ENCODE measurements around the gene ARHGEF3.

Gene ARHGEF3

DNA sequence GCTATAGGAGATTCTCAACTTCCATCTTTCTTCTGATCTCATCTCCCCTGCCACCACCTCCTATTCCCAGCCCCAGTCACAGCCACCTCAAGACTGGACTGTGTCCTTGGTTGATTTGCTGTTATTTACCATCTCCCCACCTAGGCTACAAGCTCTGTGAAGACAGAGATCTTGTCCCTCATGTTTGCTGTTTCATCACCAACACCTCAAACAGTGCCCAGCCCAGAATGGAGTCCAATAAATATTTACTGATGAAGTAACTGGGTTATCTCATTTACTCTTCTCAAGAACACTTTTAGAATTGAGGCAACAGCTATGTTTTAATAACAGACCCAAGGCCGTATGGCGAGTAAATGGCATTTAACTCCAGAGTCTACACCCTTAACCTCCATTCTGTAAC lies 29.1 kb upstream of the ARHGEF3 start:
- H3K4me3 ChIP-seq (ENCODE audit: low read length): no peak overlapping the region
- TF ChIP-seq, protein P1, sequence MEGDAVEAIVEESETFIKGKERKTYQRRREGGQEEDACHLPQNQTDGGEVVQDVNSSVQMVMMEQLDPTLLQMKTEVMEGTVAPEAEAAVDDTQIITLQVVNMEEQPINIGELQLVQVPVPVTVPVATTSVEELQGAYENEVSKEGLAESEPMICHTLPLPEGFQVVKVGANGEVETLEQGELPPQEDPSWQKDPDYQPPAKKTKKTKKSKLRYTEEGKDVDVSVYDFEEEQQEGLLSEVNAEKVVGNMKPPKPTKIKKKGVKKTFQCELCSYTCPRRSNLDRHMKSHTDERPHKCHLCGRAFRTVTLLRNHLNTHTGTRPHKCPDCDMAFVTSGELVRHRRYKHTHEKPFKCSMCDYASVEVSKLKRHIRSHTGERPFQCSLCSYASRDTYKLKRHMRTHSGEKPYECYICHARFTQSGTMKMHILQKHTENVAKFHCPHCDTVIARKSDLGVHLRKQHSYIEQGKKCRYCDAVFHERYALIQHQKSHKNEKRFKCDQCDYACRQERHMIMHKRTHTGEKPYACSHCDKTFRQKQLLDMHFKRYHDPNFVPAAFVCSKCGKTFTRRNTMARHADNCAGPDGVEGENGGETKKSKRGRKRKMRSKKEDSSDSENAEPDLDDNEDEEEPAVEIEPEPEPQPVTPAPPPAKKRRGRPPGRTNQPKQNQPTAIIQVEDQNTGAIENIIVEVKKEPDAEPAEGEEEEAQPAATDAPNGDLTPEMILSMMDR (conservative IDR thresholded peaks at IDR 0.05; ENCODE audit: low read length): no peak
- no peak for DNase-seq (ENCODE audit: low read depth)

DNA sequence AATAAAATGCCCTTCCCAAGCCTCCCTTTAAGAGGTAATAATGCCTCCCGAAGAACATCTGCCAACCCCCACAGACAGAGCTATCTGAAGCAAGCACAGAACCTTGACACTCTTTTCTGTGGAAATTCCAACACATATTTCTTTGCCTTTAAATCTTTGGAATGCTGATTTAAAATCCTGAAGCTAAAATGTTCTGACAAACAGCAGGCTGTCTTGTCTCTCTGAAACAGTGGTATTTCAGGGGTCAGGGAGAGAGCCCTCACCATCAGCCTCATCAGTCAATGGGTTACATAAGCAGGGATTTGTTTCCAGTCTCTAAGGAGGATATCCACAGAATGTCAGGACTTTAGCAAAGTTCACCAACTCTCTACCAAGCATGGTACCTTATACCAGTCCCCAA lies 27.8 kb upstream of the ARHGEF3 start:
- DNase-seq (ENCODE audit: low read depth): no peak
- H3K4me3 ChIP-seq (ENCODE audit: low read length): no peak overlapping the region
- TF ChIP-seq, protein P1 (conservative IDR thresholded peaks at IDR 0.05; ENCODE audit: low read length): no peak

DNA sequence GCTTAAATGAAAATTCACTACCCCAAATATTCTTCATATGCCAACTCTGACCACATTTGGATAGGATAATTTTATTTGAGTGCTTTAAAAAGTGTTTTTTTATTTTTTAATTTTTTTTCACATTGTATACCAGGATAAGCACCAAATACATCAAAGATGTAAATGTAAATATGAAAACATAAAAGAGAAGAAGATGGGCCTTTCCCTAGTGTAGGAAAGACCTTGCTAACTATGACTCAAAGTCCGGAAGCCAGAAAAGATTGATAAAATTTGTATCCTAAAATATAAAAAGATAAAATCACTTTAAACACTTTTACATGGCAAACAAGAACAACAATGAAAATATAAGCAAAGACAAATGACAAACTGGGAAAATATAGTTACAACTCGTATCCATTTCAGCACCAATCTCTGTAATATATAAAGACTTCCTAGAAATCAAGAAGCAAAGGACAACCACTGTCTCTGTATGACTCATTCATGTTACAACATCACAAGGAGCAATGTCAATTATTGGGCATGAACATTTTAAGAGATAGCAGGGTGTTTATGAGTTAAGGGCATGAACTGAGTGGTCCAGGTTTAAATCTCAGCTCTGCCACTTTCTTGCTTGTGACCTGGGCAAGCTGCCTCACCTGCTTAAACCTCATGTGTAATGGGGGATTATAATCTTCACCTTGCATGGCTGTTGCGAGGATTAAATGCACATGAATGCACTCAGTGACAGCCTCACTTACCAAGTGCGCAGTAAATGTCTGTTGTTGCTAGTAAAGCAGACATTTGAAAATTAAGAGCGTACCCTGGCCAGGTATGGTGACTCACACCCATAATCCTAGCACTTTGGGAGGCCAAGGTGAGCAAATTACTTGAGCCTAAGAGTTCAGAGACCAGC lies 25.3 kb upstream of the ARHGEF3 start:
- no peak for DNase-seq (ENCODE audit: low read depth)
- TF ChIP-seq, protein P1 (conservative IDR thresholded peaks at IDR 0.05; ENCODE audit: low read length): no peak
- no peak overlapping the region for H3K4me3 ChIP-seq (ENCODE audit: low read length)

DNA sequence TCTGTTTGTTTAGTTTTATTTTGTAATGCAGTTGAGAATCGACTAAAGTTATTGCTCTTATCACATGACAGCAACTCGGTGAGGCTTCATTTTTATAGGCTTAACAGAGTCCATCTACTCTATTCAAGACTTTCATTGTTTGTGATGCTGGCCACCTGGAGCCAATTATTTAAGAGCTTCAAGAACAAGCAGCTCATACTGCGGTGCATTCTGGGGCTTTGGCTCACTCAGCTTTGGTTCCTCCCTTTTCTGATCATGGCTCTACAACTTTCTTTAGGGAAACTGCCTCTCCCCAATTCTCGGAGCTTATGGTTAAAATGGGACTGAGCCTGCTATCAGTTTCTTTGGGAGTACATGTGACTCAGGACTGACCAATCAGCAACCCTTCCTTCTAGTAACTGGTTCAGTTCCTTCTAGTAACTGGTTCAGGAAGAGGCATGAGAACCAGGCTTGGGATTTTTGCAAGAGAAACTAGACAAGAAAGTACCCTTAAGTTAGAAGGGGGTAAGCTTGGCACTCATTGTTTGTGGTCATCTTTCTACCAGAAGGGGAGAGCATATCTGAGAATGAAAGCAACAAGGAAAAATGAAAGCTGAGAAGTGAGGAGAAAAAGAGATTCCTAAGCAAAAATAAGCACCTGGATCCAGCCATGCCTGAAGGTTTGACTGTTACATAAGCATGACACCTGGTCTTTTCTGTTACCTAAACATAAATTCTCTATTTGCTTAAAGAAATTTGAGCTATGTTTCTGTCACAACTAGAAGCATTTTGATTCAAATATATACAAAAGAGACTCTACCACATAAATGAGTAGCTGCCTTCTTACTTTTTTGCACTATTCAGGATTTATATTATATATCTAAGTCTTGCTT lies 24.1 kb upstream of the ARHGEF3 start:
- TF ChIP-seq, protein P1 (conservative IDR thresholded peaks at IDR 0.05; ENCODE audit: low read length): no peak
- H3K4me3 ChIP-seq (ENCODE audit: low read length): no peak overlapping the region
- DNase-seq (ENCODE audit: low read depth): peak; percentile 35

DNA sequence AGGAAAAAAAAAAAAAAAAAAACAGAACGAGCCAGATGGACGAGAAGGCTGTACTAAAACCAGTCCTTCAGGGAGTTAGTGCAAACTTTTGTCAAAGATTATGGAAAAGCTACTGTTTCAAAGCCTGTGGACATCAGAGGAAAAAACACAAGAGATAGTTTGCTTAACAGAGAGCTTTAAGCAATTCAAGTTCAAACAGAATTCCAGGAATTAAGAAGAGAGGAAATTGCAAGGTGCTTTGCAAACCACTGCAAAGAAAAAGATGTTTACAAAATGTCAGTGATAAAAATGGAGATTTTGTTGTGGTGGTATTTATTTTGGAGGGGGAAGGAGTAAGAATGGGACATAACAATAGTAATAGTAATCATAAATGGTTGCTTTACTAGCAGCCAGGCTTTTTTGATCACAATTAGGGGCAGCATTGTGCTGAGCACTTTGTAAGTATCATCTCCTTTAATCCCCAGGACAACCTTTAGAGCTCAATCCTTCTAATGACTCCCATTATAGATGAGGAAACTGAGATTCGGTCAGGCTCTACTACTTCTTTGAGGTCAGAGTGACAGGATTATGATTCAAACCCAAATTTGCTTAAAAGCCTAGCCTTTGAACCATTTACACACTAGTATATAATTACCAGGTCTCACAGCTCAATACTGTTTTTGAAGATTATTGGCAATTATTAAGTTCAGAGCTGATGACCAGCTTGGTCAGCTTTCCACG lies 22.4 kb upstream of the ARHGEF3 start:
- no peak overlapping the region for H3K4me3 ChIP-seq (ENCODE audit: low read length)
- no peak for DNase-seq (ENCODE audit: low read depth)
- TF ChIP-seq, protein P1 (conservative IDR thresholded peaks at IDR 0.05; ENCODE audit: low read length): no peak

DNA sequence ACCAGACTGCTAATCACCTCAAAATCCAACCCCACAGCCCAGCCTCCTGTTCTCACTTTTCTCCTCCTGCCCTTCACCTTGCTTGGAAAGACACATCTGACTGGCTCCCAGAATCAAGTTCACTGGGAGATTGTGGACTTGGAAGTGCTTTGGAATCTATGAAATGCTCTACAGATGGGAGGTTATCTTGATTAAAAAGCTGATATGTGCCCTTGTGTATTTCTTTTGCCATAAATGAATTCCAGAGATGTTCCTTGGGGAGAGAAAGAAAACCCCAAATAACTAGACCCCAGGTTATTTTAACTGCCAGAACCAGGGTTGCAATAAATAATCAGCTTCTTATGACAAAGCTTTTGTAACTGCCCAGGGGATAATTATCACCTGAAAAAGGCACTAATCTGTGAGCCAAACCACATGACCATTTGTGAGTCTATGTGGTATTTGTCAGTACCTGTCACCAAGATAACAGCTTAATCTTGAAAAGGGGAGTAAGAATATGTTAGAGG lies 21.7 kb upstream of the ARHGEF3 start:
- TF ChIP-seq, protein P1 (conservative IDR thresholded peaks at IDR 0.05; ENCODE audit: low read length): no peak
- H3K4me3 ChIP-seq (ENCODE audit: low read length): no peak overlapping the region
- DNase-seq (ENCODE audit: low read depth): no peak

All from AG10803 (cell line).